Stimulated activated CD4-positive, alpha-beta T cell treated with anti-CD3 and anti-CD28 coated beads, Interleukin-1b, Interleukin-23, amount 100 ng/mL, for 24 hours (primary cell): ENCODE data around the gene SMIM10L1.
A peak's percentile ranks its signal among the peaks of the same experiment; 100 is the strongest.

Experiments
- DNase-seq, 4 experiments: peaks; one replicate each; pipeline ENCODE4 v3.0.0-alpha.2; 2020; ENCODE audit warnings: low read depth in 4 of 4, low spot score in 1 of 4

Gene SMIM10L1

DNA sequence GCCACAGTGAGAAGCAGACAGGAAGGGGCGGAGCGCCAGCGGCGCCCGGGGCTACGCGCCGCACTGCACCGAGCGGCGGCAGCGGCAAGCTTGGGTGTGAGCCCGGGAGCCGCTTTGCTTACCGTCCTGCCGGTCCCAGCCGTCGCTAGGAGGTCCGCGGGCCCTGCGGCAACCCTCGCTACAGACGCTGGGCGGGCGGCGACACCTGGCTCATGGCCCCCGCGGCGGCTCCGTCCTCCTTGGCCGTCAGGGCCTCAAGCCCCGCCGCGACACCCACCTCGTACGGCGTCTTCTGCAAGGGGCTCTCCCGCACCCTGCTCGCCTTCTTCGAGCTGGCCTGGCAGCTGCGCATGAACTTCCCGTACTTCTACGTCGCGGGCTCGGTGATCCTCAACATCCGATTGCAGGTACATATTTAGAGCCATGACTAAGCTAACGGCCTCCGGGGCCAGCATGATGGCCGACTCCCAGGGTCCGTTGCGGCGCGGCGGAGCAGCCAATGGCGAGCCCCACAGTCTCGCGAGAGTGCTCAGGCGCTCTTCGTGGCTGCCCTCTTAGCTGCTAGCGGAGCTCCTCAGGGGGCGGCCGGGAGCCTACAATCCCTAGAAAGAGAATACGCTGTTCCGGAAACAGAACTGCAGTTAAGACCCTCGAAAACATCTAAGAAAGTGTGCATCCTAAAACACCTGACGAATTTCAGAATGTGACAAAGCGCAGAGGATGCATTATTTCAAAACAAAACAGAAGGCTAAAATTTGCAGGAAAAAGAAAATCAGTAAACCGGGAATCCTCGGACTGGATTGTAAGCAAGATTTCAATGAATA, at the start of gene SMIM10L1:
Gene SMIM10L1, plus strand, starts transcription at position 50 of the 824 bp plus-strand sequence. Its CDS starts 163 bp downstream, at position 213.
- DNase-seq: peak; percentile 65 to 80 (median 75)

DNA sequence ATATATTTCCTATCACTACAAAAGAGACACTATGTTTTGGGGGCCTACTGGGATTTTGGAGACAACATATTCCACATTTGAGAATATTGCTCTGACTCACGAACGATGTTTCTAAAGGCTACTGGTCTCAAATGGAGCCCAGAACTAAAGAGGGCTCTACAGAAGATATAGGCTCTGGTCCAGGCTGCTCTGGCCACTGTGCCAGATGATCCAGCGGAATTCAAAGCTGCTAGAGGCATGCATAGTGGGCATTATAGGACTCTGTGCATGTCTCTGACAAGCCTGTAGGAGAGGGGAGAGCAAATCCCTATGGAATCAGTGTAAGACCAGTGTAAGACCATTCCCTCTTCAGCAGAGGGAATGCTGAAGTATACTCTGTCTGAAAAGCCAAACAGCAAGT, 40.6 kb upstream of the SMIM10L1 start:
- DNase-seq: no peak

DNA sequence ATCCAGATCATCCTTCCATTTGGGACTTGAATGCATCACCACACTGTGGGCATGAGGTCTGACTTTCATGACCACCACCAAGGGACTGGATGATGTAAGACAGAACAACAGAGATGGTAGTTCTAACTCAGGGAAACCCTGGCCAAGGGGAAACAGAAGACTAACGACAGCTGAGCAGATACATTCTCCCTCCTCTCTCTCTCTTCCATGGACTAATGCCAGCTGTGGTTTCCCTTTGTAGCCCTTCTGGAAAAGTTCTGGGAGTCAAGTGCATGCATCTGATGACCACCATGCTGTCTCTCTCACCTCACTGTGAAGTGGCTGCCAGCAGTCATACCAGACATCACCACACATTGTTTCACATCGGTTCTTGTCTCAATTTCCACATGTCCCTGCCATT, 40.0 kb upstream of the SMIM10L1 start:
- no peak for DNase-seq

DNA sequence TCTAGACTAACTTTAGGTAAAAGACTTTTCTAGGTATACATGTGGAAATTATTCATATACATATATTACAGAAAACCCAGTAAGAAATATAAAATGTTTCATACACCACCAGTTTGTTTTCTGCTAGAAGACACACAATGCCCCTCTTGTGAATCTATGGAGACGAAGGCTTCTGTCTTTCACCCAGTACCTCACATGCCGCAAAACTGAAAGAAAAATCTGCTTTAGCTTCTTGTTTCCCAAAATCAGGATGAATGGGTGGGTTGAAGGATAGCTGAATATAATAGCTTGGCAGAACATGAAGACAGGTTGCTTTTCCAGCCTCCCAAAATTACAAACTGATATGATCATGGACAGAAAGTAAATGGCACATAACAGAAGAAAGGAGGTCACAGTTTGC, 37.8 kb upstream of the SMIM10L1 start:
- no peak for DNase-seq

DNA sequence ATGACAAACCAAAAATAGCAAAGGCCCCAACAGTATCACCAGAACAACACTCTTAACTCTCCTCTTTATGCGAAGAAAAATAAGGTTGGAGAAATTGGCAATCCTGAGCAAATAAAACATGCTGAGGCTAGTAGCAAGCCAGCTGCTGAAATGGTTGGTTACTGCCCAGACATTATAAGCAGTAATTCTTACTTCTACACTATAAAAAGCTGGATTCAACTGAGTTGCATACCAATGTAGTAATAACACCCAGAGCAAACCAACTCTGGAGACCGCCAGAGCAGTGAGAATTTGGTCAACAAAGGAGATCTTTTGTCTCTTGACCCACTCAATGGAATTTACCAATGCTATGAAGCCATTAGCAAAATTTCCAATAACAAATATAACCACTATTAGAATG, 37.2 kb upstream of the SMIM10L1 start:
- DNase-seq: no peak

DNA sequence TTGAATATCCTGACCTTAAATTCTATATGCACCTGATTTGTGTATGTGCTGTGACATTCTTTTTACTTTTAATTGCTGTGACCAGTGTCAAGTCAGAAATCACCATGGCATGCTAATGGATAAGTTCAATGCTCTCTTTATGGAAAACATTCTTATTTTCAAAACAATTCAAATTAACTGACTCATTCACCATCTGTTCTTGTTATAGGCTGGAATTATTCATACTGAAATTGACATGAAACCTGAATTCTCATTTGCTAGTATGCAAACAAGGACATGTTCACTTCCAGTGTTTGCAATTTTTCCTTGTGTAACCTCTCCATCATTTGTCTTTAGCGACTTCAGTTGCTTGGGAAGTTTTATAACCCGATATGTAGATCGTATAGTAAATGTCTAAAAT, 36.7 kb upstream of the SMIM10L1 start, which contains the start of gene TAS2R30:
Gene TAS2R30, minus strand, starts transcription at position 340 of the 400 bp plus-strand sequence. CDS start 400 bp downstream, outside the sequence.
- no peak for DNase-seq

DNA sequence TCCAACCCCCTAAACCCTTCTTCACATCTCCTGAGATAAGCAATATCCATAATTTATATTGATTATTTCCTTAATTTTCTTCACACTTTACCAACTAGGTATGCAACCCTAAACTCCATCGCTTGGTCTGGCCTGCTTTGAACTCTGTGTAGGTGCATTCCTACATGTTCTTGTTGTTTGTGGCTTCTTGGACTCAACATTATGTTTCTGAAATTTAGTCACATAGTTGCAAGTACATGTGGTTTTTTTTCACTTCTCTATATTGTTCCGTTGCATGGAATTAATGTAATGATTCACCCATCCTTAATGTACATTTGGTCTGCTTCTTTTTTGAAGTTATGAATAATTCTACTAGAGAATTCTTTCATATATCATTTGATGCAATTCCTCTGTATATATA, 34.9 kb upstream of the SMIM10L1 start:
- DNase-seq: no peak

DNA sequence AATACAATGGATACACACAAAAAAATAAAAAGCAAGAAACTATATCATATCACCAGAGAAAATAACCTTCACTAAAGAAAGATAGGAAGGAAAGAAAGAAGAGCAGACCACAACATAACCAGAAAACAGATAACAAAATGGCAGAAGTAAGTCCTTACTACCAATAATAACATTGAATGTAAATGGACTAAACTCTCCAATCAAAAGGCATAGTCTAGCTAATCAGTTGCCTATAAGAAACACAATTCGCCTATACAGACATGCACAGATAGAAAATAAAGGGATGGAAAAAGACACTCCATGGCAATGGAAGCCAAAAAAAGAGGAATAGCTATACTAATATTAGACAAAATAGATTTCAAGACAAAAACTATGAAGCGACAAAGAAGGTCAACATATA, 27.6 kb upstream of the SMIM10L1 start:
- DNase-seq: no peak

DNA sequence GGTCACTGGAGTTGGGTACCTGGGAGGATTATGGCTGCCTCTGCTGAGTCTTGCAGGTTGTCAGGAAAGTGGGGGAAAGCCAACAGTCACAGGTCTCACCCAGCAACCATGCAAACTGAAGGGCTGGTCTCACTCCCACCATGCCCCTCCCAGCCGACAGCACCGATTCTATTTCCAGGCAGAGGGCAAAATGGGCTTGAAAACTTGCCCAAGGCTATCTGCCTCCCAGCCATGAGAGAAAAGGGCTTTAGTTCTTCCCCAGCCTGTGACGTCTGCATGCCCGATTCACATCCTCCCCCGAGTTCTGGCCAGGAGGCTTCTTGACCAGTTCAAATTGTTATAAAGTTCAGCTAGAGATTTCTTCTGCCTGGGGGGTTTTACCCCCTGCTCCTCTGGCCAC, 26.7 kb upstream of the SMIM10L1 start:
- no peak for DNase-seq

DNA sequence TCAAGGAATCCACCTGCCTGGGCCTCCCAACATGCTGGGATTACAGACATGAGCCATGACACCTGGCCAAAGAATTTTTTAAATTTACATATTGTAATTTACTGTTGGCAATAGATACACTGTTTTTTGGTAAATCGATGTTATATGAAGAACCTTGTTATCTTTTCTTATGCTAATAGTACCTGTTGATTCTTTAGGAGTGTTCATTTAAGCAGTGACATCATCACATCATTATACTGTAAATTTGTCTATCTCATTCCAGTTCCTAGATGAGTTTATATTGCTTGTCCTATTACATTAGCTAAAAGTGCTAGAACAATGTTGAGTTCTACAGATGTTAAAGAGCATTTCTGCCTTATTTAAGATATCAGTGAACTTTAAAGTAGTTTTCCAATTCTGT, 23.6 kb upstream of the SMIM10L1 start:
- DNase-seq: no peak

DNA sequence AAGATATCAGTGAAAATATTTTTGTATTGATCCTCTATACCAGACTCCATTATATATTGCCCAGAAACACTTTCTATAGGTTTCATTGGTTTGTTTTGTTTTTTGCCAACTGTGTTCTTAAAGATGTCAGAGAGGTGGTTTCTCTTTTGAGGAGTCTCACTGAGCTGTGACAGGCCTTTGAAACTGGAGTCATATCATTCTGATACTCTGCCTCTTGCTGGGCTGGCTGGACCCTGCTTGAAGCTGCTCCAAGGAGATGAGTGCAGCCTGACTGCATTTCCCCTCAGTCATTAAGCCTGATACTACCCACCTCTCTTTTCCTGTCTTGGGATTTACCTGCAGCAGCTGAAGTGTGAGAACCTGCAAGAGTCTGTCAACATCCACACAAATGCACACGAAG, 20.2 kb upstream of the SMIM10L1 start:
- no peak for DNase-seq

DNA sequence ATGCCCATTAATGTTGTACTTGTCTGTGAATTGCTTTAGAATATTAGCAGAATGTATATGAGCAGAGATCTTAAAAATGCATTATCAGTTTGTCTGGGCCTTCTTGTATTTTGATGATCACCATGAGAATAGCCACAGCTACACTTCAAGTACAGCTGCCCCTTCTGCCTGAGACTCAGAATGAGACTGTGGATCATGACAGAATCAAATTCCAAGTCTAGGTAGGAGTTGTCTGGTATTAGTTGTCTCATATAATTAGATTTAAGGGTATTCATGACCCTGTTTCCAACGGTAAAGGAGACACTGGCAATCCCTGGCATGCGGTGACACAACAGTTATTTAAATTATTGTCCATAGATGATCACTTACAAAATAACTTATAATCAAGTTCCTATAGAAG, 18.3 kb upstream of the SMIM10L1 start:
- DNase-seq: no peak

DNA sequence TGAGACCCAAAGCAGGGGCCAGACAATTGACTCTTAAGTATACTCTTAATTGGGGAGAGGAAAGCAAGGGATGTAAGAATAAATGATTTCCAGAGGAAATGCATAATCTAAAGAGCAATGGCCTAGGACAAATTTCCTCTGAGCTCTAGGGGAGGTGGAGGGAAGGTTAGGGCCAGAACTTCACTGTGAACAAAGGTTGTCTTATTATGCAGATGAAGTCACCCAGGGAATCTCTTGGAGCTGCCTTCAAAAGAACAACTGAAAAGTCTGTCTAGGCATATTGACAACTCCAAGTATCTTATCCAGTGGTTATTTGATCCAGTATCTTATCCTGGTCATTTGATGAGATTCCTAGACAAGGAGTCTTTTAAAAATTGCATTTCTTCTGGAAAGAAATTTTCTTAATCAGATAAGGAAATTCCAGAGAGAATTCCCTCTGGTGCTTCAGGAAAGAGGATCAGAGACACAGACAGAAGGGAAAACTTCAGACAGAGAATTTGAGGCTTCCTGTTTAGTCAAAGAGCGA, 16.5 kb upstream of the SMIM10L1 start:
- DNase-seq: no peak

DNA sequence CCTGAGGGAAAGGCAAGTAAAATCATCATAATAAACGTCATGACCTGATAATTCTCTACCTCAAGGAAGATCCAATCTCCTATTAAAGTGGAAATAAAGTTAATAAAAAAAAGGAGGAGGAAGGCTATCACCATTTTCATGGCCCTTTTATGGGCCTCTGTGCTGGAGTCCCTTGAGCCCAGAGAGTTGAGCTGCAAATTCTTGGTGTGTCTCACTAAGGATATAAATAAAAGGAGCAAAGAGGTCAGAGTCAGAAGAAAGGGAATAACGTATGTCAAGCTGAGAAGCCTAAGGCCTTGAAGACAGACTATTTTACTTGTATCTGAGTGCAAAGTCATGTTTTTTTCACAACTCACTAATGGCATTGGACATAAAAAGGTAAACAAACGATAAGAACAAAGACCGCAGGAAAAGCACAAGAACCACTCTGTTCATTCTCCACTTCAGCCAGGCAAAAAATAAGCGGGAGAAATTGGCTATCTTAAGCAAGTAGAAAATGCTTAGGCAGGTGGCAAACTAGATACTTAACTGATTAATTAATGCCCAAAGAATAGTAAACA, 12.0 kb upstream of the SMIM10L1 start:
- DNase-seq: no peak

DNA sequence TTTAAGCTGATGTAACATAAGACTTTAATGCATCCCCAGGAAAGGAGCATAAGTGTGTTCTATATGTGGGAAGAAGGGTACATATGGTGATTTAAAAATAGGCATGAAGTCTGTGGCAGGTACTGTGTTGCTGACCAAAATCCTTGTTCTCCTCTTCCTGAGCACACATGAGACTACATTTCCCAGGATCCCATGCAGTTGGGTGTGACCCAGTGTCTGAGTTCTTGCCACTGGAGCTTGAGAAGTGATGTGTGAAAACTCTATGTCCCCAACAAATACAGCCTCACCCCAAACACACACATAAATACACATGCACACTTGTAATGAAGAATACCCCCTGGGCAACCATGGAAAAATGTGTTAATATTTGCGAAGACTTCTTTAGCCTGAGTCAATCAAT, 8.5 kb upstream of the SMIM10L1 start:
- no peak for DNase-seq

DNA sequence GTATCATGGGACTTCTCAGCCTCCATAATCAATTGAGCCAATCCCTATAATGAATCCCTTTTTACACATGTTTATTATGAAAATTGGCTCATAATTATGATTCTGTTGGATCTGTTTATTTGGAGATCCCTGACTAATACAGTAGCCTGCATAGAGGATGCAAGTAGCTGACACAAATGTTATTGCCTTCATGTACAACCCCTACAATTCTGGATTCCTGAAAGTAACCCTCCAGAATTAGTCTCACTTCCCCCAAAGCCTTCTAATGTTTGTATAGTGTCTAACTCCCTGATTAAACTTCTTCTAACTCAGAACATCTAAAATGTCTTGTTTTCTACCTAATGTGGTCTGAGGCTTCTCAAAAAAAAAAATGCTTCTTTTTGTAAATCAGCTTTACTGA, 6.6 kb upstream of the SMIM10L1 start:
- DNase-seq: no peak

DNA sequence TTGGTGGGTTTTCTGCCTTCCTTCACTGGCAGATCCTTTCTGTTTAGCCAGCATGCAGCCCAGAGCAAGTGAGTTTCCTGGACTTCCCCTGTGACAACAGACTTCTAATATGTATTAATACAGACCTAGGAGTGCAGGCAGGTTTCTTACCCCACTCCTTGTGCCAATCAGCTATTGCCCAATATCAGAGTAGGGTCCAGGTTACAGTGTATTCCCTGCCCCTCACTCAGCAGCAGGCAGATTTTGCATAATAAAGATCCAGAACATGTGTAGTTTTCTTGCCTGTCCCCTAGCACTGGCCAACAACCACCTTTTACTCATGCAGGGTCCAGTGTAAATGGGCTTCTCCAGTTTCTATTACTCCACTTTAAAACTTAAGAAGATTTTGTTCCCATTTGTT, 4.7 kb upstream of the SMIM10L1 start:
- DNase-seq: no peak

DNA sequence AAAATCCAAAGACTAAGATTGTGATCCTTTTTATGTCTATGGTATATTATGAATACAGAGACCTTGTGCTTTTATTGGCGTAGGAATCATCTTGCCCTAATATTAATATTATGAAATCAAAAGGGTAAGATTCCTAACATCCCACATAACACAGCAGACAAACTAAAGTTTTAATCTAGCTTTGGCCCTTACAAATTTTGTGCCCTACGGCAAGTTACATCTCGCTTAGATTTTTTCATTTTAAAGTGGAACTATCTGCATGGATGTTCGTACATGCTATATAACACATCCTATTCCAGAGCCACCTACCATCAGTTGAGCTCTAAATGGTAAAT, 217 bp upstream of the SMIM10L1 start:
- no peak for DNase-seq

DNA sequence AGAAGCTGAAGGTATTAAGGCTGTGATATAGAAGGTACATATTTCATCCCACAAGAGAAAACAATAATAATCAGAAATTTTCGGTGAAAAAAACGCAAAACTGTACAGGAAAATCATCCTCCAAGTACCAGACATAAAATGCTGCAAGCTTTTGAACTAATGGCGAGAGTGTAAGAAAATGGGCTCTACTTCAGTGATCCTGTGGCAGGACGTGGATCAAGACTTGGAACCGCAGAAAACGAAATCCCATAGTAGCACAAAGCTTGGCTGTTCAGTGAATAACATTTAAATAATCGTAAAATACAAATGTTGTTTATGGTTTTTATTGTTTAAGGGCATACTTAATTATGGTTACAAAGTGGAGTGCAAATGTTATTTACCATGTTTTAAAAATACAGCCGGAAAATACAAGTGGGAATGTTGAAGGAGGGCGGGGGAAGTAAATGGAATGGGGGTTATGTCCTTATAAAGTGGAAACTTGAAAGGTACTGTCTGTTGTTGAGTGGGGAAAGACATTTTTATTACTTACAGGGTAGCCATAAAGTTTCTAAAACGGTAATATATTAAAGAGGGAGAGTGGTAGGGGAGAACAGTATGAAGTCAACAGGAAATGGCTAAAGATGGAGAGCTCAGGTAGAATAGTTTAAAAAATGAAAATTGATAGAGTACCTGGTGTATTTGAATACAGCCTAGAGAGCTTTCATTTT, 1.1 kb downstream of the SMIM10L1 start:
- DNase-seq: no peak

DNA sequence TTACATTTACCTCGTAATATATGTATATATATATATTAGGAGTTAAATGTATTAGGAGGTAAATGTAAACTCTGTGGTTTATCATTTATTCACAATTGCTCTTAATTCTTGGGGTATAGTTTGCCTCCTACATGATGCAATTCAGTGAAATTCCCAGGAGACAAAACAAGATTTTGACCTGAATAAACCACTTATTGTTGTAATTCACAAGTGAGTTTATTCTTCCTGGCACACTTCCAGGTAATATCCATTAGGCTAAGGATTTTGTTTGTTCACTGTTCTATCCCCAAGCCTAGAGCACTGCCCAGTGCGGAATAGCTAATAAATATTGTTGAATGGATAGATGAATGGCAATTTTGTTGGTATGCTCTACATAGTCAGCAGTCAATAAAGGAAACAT, 3.0 kb downstream of the SMIM10L1 start:
- no peak for DNase-seq

DNA sequence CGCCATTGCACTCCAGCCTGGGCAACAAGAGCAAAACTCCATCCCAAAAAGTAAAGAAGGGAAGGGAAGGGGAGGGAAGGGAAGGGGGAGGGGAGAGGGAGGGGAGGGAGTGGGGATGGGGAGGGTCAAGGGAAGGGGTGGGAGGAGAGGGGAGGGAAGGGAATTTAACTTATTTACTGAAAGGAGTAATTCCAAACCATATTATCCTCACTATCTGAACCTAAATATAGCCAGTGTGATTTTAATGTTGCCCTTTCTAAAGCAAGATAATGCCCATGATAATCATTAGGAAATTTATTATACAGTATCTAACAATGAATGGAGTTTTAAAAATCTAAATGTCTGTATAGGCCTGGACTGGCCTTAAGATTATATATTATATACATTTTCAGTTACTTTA, 7.3 kb downstream of the SMIM10L1 start:
- DNase-seq: no peak

DNA sequence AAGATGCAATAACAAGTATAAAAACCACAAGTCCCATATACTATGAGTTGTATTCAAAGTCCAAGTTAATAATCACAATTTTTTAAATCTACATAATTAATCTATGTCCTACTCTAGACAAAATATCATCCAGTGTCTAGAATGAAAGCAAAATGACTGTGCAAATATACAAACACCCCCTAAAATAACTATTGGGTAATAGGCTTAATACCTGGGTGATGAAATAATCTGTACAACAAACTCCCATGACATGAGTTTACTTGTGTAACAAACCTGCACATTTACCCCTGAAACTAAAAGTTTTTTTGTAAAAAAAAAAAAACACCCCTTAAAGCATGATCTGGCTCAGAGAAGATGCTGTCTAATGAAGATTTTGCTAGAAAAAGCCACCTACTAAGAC, 11.5 kb downstream of the SMIM10L1 start:
- no peak for DNase-seq
